Progenitor cell of endocrine pancreas (in vitro differentiated cells): ENCODE measurements around the gene COL19A1. TPM values are rescaled to one million over a fixed set of nuclear protein-coding genes. Genes with fewer than 3 reads are reported as not detected.

ENCODE experiments used
- DNase-seq: peaks from one replicate; pipeline ENCODE4 v3.0.0; 2021; ENCODE audit warnings: low spot score; ENCODE audit not compliant: unreplicated experiment
- H3K27ac Mint-ChIP-seq: 2 replicates; pipeline ENCODE4 v1.8.0; 2021; ENCODE audit warnings: mild to moderate bottlenecking, moderate library complexity, mixed read lengths
- H3K27me3 Mint-ChIP-seq: 2 replicates; pipeline ENCODE4 v1.8.0; 2021; ENCODE audit warnings: mixed read lengths
- H3K36me3 Mint-ChIP-seq: 2 replicates; pipeline ENCODE4 v1.8.0; 2022; ENCODE audit warnings: mixed read lengths; ENCODE audit not compliant: insufficient read depth
- H3K4me1 Mint-ChIP-seq: 2 replicates; pipeline ENCODE4 v1.8.0; 2021; ENCODE audit warnings: low read depth, mixed read lengths
- H3K4me3 Mint-ChIP-seq: 2 replicates; pipeline ENCODE4 v1.8.0; 2021; ENCODE audit warnings: low read depth, mild to moderate bottlenecking, moderate library complexity, mixed read lengths
- H3K9me3 Mint-ChIP-seq: 2 replicates; pipeline ENCODE4 v1.8.0; 2021; ENCODE audit warnings: low read depth, mixed read lengths
- CTCF ChIP-seq: fragments of 200-600 bp; sonication (generic); IDR thresholded peaks from one replicate; pipeline ENCODE4 v1.5.0; 2021; ENCODE audit warnings: antibody characterized with exemption, mild to moderate bottlenecking; ENCODE audit not compliant: unreplicated experiment
- total RNA-seq: library from RNA; stranded (reverse); gene quantifications from 2 replicates; pipeline ENCODE4 v1.2.1, GENCODE V29; 2021

COL19A1 gene
- total RNA-seq, 1 donor from 2014 or later = 2.3 TPM

- no peak overlapping the region for H3K4me3 Mint-ChIP-seq
- H3K4me1 Mint-ChIP-seq = peaks cover 4% of the 10 kb centered on the region
- no peak for DNase-seq
- no peaks in the 10 kb centered on the region for H3K27me3 Mint-ChIP-seq
- TF ChIP-seq CTCF = no peak
- no peaks in the 10 kb centered on the region for H3K36me3 Mint-ChIP-seq
- no peak overlapping the region for H3K27ac Mint-ChIP-seq
- peaks cover 2% of the 10 kb centered on the region for H3K9me3 Mint-ChIP-seq
Observed at GRCh38 chr6:69847492-69847788, 18.9 kb upstream of the COL19A1 start.

- Mint-ChIP-seq H3K27me3 (no peaks in the 10 kb centered on the region), H3K9me3 (peaks cover 9% of the 10 kb centered on the region), H3K27ac (peak overlapping the region; percentile 2), H3K4me3 (no peak overlapping the region), H3K4me1 (peaks cover 4% of the 10 kb centered on the region), H3K36me3 (no peaks in the 10 kb centered on the region)
- no peak for DNase-seq
- no peak for TF ChIP-seq CTCF
Observed at GRCh38 chr6:69848552-69848951, 17.8 kb upstream of the COL19A1 start.

GRCh38 chr6:69852706-69853105 lies 13.7 kb upstream of the COL19A1 start:
- Mint-ChIP-seq H3K4me3 (no peak overlapping the region), H3K27ac (no peak overlapping the region), H3K9me3 (peaks cover 9% of the 10 kb centered on the region), H3K4me1 (no peaks in the 10 kb centered on the region), H3K27me3 (no peaks in the 10 kb centered on the region), H3K36me3 (no peaks in the 10 kb centered on the region)
- no peak for DNase-seq
- TF ChIP-seq CTCF = no peak

- H3K4me3 Mint-ChIP-seq = no peak overlapping the region
- no peak for TF ChIP-seq CTCF
- H3K27me3 Mint-ChIP-seq = peaks cover 6% of the 10 kb centered on the region
- no peaks in the 10 kb centered on the region for H3K36me3 Mint-ChIP-seq
- H3K4me1 Mint-ChIP-seq = peaks cover 6% of the 10 kb centered on the region
- no peak overlapping the region for H3K27ac Mint-ChIP-seq
- DNase-seq = no peak
- no peaks in the 10 kb centered on the region for H3K9me3 Mint-ChIP-seq
Observed at GRCh38 chr6:69861986-69862385, 4.4 kb upstream of the COL19A1 start.

- no peaks in the 10 kb centered on the region for H3K9me3 Mint-ChIP-seq
- H3K27ac Mint-ChIP-seq = no peak overlapping the region
- H3K4me3 Mint-ChIP-seq = no peak overlapping the region
- no peak for TF ChIP-seq CTCF
- H3K4me1 Mint-ChIP-seq = peaks cover 14% of the 10 kb centered on the region
- H3K27me3 Mint-ChIP-seq = peaks cover 6% of the 10 kb centered on the region
- DNase-seq = no peak
- no peaks in the 10 kb centered on the region for H3K36me3 Mint-ChIP-seq
Observed at GRCh38 chr6:69863766-69864165, 2.6 kb upstream of the COL19A1 start.
